ENCODE results near the gene SLC13A3. TPM values are rescaled to one million over a fixed set of nuclear protein-coding genes. Genes with fewer than 3 reads are reported as not detected.

Gene SLC13A3
- total RNA-seq, 1 donor from 2014 or later: 0.30 TPM

DNA sequence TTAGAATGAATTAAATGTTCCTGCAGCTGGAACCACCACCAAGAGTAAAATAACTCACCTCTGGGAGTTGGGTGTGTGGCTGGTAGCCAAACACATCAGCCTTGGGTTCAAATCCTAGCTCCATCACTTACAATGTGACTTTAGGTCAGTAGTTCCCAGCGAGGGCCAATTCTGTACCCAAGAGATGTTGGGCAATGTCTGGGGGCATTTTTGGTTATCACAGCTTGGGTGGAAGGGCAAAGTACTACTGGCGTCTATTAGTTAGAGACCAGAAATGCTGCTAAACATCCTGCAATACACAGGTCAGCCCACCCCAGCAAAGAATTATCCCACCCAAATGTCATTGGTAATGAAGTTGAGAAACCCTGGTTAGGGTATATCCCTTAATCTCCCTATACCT is 48.8 kb downstream of the SLC13A3 start:
- no peak overlapping the region for H3K27ac ChIP-seq (replicated peaks)
- H3K27me3 ChIP-seq (ENCODE audit: low read depth): peaks cover 8% of the 10 kb centered on the region
- TF ChIP-seq, protein P1, sequence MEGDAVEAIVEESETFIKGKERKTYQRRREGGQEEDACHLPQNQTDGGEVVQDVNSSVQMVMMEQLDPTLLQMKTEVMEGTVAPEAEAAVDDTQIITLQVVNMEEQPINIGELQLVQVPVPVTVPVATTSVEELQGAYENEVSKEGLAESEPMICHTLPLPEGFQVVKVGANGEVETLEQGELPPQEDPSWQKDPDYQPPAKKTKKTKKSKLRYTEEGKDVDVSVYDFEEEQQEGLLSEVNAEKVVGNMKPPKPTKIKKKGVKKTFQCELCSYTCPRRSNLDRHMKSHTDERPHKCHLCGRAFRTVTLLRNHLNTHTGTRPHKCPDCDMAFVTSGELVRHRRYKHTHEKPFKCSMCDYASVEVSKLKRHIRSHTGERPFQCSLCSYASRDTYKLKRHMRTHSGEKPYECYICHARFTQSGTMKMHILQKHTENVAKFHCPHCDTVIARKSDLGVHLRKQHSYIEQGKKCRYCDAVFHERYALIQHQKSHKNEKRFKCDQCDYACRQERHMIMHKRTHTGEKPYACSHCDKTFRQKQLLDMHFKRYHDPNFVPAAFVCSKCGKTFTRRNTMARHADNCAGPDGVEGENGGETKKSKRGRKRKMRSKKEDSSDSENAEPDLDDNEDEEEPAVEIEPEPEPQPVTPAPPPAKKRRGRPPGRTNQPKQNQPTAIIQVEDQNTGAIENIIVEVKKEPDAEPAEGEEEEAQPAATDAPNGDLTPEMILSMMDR (IDR thresholded peaks at IDR 0.05; ENCODE audit: borderline replicate concordance): no peak
- H3K36me3 ChIP-seq: no peaks in the 10 kb centered on the region
- H3K4me3 ChIP-seq: no peak overlapping the region
- no peaks in the 10 kb centered on the region for H3K9me3 ChIP-seq (replicated peaks)
- DNase-seq: no peak
- intact Hi-C loops (cut with micrococcal nuclease): no loop called here
- peaks cover 10% of the 10 kb centered on the region for H3K4me1 ChIP-seq

DNA sequence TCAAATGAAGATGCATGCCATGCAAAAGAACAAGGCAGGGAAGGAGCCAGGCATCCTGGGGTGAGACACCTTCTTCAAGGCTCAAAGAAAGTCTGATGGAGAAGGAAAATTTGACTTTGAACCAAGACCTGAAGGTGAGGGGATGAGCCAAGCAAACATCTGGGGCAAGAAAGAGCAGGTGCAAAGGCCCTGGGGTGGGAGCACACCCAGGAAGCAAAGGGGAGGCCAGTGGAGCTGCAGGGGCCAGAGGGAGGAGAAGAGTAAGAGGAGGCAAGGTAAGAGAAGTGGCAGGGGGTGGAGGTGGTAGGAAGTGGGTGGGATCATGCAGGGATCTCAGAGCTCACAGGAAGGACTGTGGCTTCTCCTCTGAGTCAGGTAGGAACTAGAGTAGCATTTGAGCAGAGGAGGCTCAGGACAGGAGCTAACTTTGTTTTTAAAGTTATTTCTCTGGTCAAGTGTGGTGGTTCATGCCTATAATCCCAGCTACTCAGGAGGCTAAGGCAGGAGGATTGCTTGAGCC is 49.6 kb downstream of the SLC13A3 start:
- no peak for DNase-seq
- Histone ChIP-seq H3K9me3 (replicated peaks) (no peaks in the 10 kb centered on the region), H3K4me1 (peaks cover 10% of the 10 kb centered on the region), H3K27ac (replicated peaks) (no peak overlapping the region), H3K36me3 (no peaks in the 10 kb centered on the region), H3K4me3 (no peak overlapping the region), H3K27me3 (ENCODE audit: low read depth) (peaks cover 11% of the 10 kb centered on the region)
- intact Hi-C loops (cut with micrococcal nuclease): no loop called here
- TF ChIP-seq, protein P1 (IDR thresholded peaks at IDR 0.05; ENCODE audit: borderline replicate concordance): no peak

DNA sequence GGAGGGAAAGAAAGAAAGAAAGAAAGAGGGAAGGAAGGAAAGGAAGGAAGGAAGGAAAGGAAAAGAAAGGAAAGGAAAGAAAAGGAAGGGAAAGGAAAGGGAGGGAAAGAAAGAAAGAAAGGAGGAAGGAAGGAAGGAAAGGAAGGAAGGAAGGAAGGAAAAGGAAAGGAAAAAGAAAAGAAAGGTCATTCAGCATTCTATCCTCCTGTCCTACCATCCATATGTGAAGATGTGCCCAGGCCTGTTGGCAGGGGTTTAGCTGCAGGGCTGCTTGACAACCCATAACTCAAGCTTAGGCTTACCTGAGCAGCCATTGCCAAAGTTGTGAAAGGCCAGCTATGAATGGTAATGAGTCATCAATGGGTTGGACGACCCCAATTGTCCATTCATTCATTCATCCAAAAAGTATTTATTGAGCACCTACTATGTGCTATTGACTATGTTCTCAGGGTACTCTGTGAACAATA is 50.9 kb downstream of the SLC13A3 start:
- Histone ChIP-seq H3K27ac (replicated peaks) (no peak overlapping the region), H3K9me3 (replicated peaks) (no peaks in the 10 kb centered on the region), H3K4me1 (peaks cover 10% of the 10 kb centered on the region), H3K27me3 (ENCODE audit: low read depth) (peaks cover 19% of the 10 kb centered on the region), H3K36me3 (no peaks in the 10 kb centered on the region), H3K4me3 (no peak overlapping the region)
- intact Hi-C loops (cut with micrococcal nuclease): no loop called here
- no peak for DNase-seq
- TF ChIP-seq, protein P1 (IDR thresholded peaks at IDR 0.05; ENCODE audit: borderline replicate concordance): no peak

DNA sequence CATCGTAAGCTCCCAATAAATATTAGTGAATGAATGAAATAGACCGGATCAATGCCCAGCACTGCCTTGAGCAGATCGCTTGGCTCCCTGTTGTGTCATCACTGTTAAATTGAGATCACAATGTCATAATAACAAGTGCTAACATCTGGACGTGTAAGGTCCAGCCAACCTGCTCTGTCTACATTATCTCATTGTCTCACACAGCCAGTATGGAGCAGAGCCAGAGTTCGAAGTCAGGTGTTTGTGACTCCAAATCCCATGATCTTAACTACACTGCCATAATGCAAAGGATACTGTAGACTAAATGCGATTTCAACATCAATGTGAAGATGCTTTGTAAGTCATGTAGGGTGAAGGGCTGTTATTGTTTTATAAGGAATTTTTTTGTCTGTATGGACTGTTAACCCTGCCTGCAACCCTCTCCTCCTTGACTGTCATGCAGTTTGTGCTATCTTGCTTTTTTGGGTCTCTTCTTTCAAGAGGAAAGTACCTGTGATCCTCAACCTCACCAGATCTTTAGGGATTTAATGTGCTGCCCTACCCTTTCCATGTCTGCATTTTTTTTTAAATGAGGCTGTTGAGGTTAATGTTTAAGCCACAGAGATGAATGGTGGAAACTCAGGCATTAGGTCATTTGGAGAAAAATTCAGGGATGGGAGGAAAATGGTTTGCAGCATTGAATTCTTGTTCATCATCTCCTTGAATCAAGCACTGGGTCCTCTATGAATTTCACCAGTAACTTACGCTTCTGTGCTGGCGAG is 51.9 kb downstream of the SLC13A3 start:
- Histone ChIP-seq H3K36me3 (no peaks in the 10 kb centered on the region), H3K27me3 (ENCODE audit: low read depth) (peaks cover 19% of the 10 kb centered on the region), H3K4me1 (peaks cover 1% of the 10 kb centered on the region), H3K4me3 (no peak overlapping the region), H3K9me3 (replicated peaks) (no peaks in the 10 kb centered on the region), H3K27ac (replicated peaks) (no peak overlapping the region)
- TF ChIP-seq, protein P1 (IDR thresholded peaks at IDR 0.05; ENCODE audit: borderline replicate concordance): no peak
- intact Hi-C loops (cut with micrococcal nuclease): no loop called here
- DNase-seq: no peak

DNA sequence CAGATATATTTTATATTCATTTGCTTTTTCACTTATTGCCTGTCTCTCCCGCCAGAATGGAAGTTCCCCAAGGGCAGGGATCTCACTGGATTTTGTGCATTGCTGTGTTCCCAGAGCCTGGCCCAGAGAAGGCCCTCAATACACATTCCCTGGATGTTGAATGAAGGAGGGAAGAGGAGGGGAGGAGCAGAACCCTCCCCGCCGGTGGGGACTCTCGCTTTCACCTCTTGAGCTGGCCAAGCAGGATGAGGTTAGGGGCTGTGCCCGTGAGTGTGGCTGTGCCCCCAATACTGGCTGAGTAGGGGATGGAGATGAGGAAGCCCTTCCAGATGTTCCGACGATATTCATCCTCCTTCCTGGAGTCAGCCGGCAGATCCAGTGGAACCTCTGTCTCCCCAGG is 55.3 kb downstream of the SLC13A3 start:
- Histone ChIP-seq H3K36me3 (no peaks in the 10 kb centered on the region), H3K27me3 (ENCODE audit: low read depth) (peaks cover 16% of the 10 kb centered on the region), H3K9me3 (replicated peaks) (peaks cover 5% of the 10 kb centered on the region), H3K4me3 (no peak overlapping the region), H3K4me1 (no peaks in the 10 kb centered on the region), H3K27ac (replicated peaks) (no peak overlapping the region)
- TF ChIP-seq, protein P1 (IDR thresholded peaks at IDR 0.05; ENCODE audit: borderline replicate concordance): no peak
- intact Hi-C loops (cut with micrococcal nuclease): no loop called here
- DNase-seq: no peak

All from left ventricle myocardium inferior (tissue), 1 donor.